HEK293 (cell line): Measurements from ENCODE around the gene TBC1D4.

Experiments used
- BCL11B ChIP-seq: fragments of 450-650 bp; formaldehyde crosslinking; IDR thresholded peaks from 2 replicates; pipeline ENCODE4 v1.5.1; 2016; ENCODE audit warnings: low read depth, missing biosample characterization, missing genetic modification characterization
- GLIS1 ChIP-seq: fragments of 450-650 bp; formaldehyde crosslinking; IDR thresholded peaks from 2 replicates; pipeline ENCODE4 v1.5.1; 2016; ENCODE audit warnings: missing biosample characterization, missing genetic modification characterization
- HOXA7 ChIP-seq: sonication (generic); formaldehyde crosslinking; IDR thresholded peaks from 2 replicates; pipeline ENCODE4 v1.8.1; 2022; ENCODE audit warnings: missing genetic modification reagents, borderline replicate concordance
- MYNN ChIP-seq: fragments of 450-650 bp; formaldehyde crosslinking; IDR thresholded peaks from 2 replicates; pipeline ENCODE4 v1.5.1; 2016; ENCODE audit warnings: missing biosample characterization, missing genetic modification characterization, borderline replicate concordance
- SP7 ChIP-seq: fragments of 450-650 bp; formaldehyde crosslinking; IDR thresholded peaks from 2 replicates; pipeline ENCODE4 v1.5.1; 2016; ENCODE audit warnings: missing biosample characterization, missing genetic modification characterization
- ZBTB7A ChIP-seq: fragments of 450-650 bp; formaldehyde crosslinking; IDR thresholded peaks from 2 replicates; pipeline ENCODE4 v1.5.1; 2016; ENCODE audit warnings: low read depth, missing biosample characterization, missing genetic modification characterization
- ZBTB8A ChIP-seq: fragments of 450-650 bp; formaldehyde crosslinking; IDR thresholded peaks from 2 replicates; pipeline ENCODE4 v1.5.1; 2016; ENCODE audit warnings: missing biosample characterization, missing genetic modification characterization
- ZNF112 ChIP-seq: fragments of 450-650 bp; formaldehyde crosslinking; IDR thresholded peaks from 2 replicates; pipeline ENCODE4 v1.5.0; 2017; ENCODE audit warnings: missing biosample characterization, missing genetic modification characterization
- ZNF121 ChIP-seq: fragments of 450-650 bp; formaldehyde crosslinking; IDR thresholded peaks from 2 replicates; pipeline ENCODE4 v1.5.1; 2016; ENCODE audit warnings: missing biosample characterization, missing genetic modification characterization
- ZNF202 ChIP-seq: fragments of 450-650 bp; formaldehyde crosslinking; IDR thresholded peaks from 2 replicates; pipeline ENCODE4 v1.5.1; 2016; ENCODE audit warnings: missing biosample characterization, missing genetic modification characterization, borderline replicate concordance
- ZNF501 ChIP-seq: fragments of 450-650 bp; formaldehyde crosslinking; IDR thresholded peaks from 2 replicates; pipeline ENCODE4 v1.5.1; 2016; ENCODE audit warnings: missing biosample characterization, missing genetic modification characterization
- ZNF514 ChIP-seq: fragments of 450-650 bp; formaldehyde crosslinking; IDR thresholded peaks from 2 replicates; pipeline ENCODE4 v1.5.1; 2016; ENCODE audit warnings: missing biosample characterization, missing genetic modification characterization
- ZNF571 ChIP-seq: fragments of 450-650 bp; formaldehyde crosslinking; IDR thresholded peaks from 2 replicates; pipeline ENCODE4 v1.5.0; 2017; ENCODE audit warnings: missing biosample characterization, missing genetic modification characterization
- ZNF785 ChIP-seq: fragments of 450-650 bp; formaldehyde crosslinking; IDR thresholded peaks from 2 replicates; pipeline ENCODE4 v1.5.1; 2016; ENCODE audit warnings: missing biosample characterization, missing genetic modification characterization
- ZNF792 ChIP-seq: fragments of 450-650 bp; formaldehyde crosslinking; IDR thresholded peaks from 2 replicates; pipeline ENCODE4 v1.5.1; 2016; ENCODE audit warnings: missing biosample characterization, missing genetic modification characterization
- ZNF830 ChIP-seq: fragments of 450-650 bp; IDR thresholded peaks from 2 replicates; pipeline ENCODE4 v1.5.0; 2018; ENCODE audit warnings: missing biosample characterization, missing genetic modification characterization, low read depth, mild to moderate bottlenecking, moderate library complexity
- TF ChIP-seq, protein P1 (sequence below): fragments of 450-650 bp; formaldehyde crosslinking; IDR thresholded peaks from 2 replicates; pipeline ENCODE4 v1.5.1; 2016; ENCODE audit warnings: missing biosample characterization, missing genetic modification characterization
- TF ChIP-seq, protein P2 (sequence below): fragments of 450-650 bp; formaldehyde crosslinking; IDR thresholded peaks from 2 replicates; pipeline ENCODE4 v1.5.1; 2016; ENCODE audit warnings: missing biosample characterization, missing genetic modification characterization
- TF ChIP-seq, protein P3 (sequence below): fragments of 450-650 bp; formaldehyde crosslinking; IDR thresholded peaks from 2 replicates; pipeline ENCODE4 v1.5.1; 2017; ENCODE audit warnings: missing biosample characterization, missing genetic modification characterization
- TF ChIP-seq, protein P4 (sequence below): fragments of 450-650 bp; formaldehyde crosslinking; IDR thresholded peaks from 2 replicates; pipeline ENCODE4 v1.5.1; 2016; ENCODE audit warnings: missing biosample characterization, missing genetic modification characterization
- TF ChIP-seq, protein P5 (sequence below): fragments of 450-650 bp; formaldehyde crosslinking; IDR thresholded peaks from 2 replicates; pipeline ENCODE4 v1.5.1; 2016; ENCODE audit warnings: missing biosample characterization, missing genetic modification characterization
- TF ChIP-seq, protein P6 (sequence below): fragments of 450-650 bp; formaldehyde crosslinking; IDR thresholded peaks from 2 replicates; pipeline ENCODE4 v1.5.1; 2016; ENCODE audit warnings: missing biosample characterization, missing genetic modification characterization
- TF ChIP-seq, protein P7 (sequence below): fragments of 450-650 bp; formaldehyde crosslinking; IDR thresholded peaks from 2 replicates; pipeline ENCODE4 v1.5.1; 2017; ENCODE audit warnings: missing biosample characterization, missing genetic modification characterization

TBC1D4 gene

DNA sequence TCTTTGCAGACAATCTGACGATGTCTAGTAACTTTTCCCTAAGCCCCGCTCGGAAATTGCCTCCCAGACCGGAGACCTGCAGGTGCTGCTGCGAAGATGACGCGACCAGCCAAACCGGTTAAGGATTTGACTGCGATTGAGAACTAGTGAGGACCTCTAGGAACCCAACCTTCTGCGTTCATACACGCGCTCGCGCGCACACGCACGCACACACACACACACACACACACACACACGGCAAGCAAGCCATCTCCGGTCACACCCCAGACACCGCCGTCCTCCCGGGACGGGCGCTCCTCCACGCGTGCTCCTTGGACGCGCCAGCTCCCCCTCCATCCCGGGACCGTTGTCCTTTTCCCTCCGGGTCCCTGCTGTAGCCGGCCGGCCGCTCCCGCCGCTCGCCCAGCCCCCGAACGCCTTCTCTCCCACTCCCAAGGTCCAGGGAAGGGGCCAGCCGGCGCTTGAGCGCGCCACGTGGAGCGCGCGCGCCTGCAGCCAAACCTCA lies 1.2 kb downstream of the TBC1D4 start (continued):
- TF ChIP-seq, protein P1, sequence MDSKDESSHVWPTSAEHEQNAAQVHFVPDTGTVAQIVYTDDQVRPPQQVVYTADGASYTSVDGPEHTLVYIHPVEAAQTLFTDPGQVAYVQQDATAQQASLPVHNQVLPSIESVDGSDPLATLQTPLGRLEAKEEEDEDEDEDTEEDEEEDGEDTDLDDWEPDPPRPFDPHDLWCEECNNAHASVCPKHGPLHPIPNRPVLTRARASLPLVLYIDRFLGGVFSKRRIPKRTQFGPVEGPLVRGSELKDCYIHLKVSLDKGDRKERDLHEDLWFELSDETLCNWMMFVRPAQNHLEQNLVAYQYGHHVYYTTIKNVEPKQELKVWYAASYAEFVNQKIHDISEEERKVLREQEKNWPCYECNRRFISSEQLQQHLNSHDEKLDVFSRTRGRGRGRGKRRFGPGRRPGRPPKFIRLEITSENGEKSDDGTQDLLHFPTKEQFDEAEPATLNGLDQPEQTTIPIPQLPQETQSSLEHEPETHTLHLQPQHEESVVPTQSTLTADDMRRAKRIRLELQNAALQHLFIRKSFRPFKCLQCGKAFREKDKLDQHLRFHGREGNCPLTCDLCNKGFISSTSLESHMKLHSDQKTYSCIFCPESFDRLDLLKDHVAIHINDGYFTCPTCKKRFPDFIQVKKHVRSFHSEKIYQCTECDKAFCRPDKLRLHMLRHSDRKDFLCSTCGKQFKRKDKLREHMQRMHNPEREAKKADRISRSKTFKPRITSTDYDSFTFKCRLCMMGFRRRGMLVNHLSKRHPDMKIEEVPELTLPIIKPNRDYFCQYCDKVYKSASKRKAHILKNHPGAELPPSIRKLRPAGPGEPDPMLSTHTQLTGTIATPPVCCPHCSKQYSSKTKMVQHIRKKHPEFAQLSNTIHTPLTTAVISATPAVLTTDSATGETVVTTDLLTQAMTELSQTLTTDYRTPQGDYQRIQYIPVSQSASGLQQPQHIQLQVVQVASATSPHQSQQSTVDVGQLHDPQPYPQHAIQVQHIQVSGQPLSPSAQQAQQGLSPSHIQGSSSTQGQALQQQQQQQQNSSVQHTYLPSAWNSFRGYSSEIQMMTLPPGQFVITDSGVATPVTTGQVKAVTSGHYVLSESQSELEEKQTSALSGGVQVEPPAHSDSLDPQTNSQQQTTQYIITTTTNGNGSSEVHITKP (tag by site-specific recombination) = peak; percentile 76
- TF ChIP-seq ZNF121 (tag by site-specific recombination) (peak; percentile 38; the same call in 1 of the 2 replicates), MYNN (tag by site-specific recombination) (peak; percentile 73; the same call in 1 of the 2 replicates), ZNF112 (tag by site-specific recombination) (no peak), ZBTB8A (tag by site-specific recombination) (no peak), ZNF571 (tag by site-specific recombination) (no peak), ZNF830 (no peak), ZNF792 (tag by site-specific recombination) (no peak; the same call in 1 of the 2 replicates), SP7 (tag by site-specific recombination) (peak; percentile 88), ZNF501 (tag by site-specific recombination) (peak; percentile 98), ZBTB7A (tag by site-specific recombination) (peak; percentile 84; the same call in 1 of the 2 replicates), ZNF514 (tag by site-specific recombination) (no peak), HOXA7 (CRISPR knock-in tag) (no peak), ZNF785 (tag by site-specific recombination) (peak; percentile 93), BCL11B (tag by site-specific recombination) (peak; percentile 93), ZNF202 (tag by site-specific recombination) (no peak), GLIS1 (tag by site-specific recombination) (peak; percentile 39; the same call in 1 of the 2 replicates)
- TF ChIP-seq, protein P2, sequence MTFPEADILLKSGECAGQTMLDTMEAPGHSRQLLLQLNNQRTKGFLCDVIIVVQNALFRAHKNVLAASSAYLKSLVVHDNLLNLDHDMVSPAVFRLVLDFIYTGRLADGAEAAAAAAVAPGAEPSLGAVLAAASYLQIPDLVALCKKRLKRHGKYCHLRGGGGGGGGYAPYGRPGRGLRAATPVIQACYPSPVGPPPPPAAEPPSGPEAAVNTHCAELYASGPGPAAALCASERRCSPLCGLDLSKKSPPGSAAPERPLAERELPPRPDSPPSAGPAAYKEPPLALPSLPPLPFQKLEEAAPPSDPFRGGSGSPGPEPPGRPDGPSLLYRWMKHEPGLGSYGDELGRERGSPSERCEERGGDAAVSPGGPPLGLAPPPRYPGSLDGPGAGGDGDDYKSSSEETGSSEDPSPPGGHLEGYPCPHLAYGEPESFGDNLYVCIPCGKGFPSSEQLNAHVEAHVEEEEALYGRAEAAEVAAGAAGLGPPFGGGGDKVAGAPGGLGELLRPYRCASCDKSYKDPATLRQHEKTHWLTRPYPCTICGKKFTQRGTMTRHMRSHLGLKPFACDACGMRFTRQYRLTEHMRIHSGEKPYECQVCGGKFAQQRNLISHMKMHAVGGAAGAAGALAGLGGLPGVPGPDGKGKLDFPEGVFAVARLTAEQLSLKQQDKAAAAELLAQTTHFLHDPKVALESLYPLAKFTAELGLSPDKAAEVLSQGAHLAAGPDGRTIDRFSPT (tag by site-specific recombination) = peak; percentile 80; the same call in 1 of the 2 replicates
- TF ChIP-seq, protein P3, sequence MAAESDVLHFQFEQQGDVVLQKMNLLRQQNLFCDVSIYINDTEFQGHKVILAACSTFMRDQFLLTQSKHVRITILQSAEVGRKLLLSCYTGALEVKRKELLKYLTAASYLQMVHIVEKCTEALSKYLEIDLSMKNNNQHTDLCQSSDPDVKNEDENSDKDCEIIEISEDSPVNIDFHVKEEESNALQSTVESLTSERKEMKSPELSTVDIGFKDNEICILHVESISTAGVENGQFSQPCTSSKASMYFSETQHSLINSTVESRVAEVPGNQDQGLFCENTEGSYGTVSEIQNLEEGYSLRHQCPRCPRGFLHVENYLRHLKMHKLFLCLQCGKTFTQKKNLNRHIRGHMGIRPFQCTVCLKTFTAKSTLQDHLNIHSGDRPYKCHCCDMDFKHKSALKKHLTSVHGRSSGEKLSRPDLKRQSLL (tag by site-specific recombination) = peak; percentile 97
- TF ChIP-seq, protein P4, sequence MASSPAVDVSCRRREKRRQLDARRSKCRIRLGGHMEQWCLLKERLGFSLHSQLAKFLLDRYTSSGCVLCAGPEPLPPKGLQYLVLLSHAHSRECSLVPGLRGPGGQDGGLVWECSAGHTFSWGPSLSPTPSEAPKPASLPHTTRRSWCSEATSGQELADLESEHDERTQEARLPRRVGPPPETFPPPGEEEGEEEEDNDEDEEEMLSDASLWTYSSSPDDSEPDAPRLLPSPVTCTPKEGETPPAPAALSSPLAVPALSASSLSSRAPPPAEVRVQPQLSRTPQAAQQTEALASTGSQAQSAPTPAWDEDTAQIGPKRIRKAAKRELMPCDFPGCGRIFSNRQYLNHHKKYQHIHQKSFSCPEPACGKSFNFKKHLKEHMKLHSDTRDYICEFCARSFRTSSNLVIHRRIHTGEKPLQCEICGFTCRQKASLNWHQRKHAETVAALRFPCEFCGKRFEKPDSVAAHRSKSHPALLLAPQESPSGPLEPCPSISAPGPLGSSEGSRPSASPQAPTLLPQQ = peak; percentile 76
- TF ChIP-seq, protein P5, sequence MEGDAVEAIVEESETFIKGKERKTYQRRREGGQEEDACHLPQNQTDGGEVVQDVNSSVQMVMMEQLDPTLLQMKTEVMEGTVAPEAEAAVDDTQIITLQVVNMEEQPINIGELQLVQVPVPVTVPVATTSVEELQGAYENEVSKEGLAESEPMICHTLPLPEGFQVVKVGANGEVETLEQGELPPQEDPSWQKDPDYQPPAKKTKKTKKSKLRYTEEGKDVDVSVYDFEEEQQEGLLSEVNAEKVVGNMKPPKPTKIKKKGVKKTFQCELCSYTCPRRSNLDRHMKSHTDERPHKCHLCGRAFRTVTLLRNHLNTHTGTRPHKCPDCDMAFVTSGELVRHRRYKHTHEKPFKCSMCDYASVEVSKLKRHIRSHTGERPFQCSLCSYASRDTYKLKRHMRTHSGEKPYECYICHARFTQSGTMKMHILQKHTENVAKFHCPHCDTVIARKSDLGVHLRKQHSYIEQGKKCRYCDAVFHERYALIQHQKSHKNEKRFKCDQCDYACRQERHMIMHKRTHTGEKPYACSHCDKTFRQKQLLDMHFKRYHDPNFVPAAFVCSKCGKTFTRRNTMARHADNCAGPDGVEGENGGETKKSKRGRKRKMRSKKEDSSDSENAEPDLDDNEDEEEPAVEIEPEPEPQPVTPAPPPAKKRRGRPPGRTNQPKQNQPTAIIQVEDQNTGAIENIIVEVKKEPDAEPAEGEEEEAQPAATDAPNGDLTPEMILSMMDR (tag by site-specific recombination) = no peak; the same call in 1 of the 2 replicates
- TF ChIP-seq, protein P6, sequence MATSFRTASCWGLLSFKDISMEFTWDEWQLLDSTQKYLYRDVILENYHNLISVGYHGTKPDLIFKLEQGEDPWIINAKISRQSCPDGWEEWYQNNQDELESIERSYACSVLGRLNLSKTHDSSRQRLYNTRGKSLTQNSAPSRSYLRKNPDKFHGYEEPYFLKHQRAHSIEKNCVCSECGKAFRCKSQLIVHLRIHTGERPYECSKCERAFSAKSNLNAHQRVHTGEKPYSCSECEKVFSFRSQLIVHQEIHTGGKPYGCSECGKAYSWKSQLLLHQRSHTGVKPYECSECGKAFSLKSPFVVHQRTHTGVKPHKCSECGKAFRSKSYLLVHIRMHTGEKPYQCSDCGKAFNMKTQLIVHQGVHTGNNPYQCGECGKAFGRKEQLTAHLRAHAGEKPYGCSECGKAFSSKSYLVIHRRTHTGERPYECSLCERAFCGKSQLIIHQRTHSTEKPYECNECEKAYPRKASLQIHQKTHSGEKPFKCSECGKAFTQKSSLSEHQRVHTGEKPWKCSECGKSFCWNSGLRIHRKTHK (tag by site-specific recombination) = no peak
- TF ChIP-seq, protein P7, sequence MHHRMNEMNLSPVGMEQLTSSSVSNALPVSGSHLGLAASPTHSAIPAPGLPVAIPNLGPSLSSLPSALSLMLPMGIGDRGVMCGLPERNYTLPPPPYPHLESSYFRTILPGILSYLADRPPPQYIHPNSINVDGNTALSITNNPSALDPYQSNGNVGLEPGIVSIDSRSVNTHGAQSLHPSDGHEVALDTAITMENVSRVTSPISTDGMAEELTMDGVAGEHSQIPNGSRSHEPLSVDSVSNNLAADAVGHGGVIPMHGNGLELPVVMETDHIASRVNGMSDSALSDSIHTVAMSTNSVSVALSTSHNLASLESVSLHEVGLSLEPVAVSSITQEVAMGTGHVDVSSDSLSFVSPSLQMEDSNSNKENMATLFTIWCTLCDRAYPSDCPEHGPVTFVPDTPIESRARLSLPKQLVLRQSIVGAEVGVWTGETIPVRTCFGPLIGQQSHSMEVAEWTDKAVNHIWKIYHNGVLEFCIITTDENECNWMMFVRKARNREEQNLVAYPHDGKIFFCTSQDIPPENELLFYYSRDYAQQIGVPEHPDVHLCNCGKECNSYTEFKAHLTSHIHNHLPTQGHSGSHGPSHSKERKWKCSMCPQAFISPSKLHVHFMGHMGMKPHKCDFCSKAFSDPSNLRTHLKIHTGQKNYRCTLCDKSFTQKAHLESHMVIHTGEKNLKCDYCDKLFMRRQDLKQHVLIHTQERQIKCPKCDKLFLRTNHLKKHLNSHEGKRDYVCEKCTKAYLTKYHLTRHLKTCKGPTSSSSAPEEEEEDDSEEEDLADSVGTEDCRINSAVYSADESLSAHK = peak; percentile 49; the same call in 1 of the 2 replicates
